ENCODE data around the gene SUMO1. TPM values are rescaled to one million over a fixed set of nuclear protein-coding genes. Genes with fewer than 3 reads are reported as not detected.

The SUMO1 gene
- total RNA-seq, 1 experiment from 2014 or later = 137 TPM

GRCh38 chr2:202169832-202170424, 68.5 kb downstream of the SUMO1 start:
- no TSS peak for BruUV-seq (replicated peaks)
- no peaks in the 10 kb centered on the region for H3K27me3 ChIP-seq (replicated peaks; ENCODE audit: control insufficient read depth, insufficient read depth, low read length)
- no peak overlapping the region for H3K4me3 Mint-ChIP-seq (ENCODE audit: unreplicated experiment)
- no peaks in the 10 kb centered on the region for H3K36me3 Mint-ChIP-seq (ENCODE audit: insufficient read depth, unreplicated experiment)
- peaks cover 12% of the 10 kb centered on the region for H3K4me1 ChIP-seq
- H3K4me3 ChIP-seq (ENCODE audit: low read depth, low read length) = no peak overlapping the region
- no peak overlapping the region for H3K27ac Mint-ChIP-seq (ENCODE audit: unreplicated experiment)
- no peaks in the 10 kb centered on the region for H3K9me3 Mint-ChIP-seq (ENCODE audit: unreplicated experiment)
- H3K4me1 Mint-ChIP-seq (ENCODE audit: low read depth, unreplicated experiment) = peaks cover 7% of the 10 kb centered on the region
- ChIA-PET POLR2A (no interaction called here), CTCF (no interaction called here)
- H3K27me3 Mint-ChIP-seq (ENCODE audit: insufficient read depth, unreplicated experiment) = no peaks in the 10 kb centered on the region
- intact Hi-C loops (cut with micrococcal nuclease; ENCODE audit: unreplicated experiment) = no loop called here
- no peaks in the 10 kb centered on the region for H3K36me3 ChIP-seq (ENCODE audit: control insufficient read depth, insufficient read depth, low read length)
- no peak for DNase-seq
- TF ChIP-seq CTCF (IDR thresholded peaks at IDR 0.05; ENCODE audit: insufficient read depth in 1 of 2, low read depth in 1 of 2, low read length in 1 of 2, severe bottlenecking in 1 of 2, unreplicated experiment in 1 of 2) = no peak
- H3K9me3 ChIP-seq = no peaks in the 10 kb centered on the region

- no peak for TF ChIP-seq CTCF (IDR thresholded peaks at IDR 0.05; ENCODE audit: insufficient read depth in 1 of 2, low read depth in 1 of 2, low read length in 1 of 2, severe bottlenecking in 1 of 2, unreplicated experiment in 1 of 2)
- H3K4me1 Mint-ChIP-seq (ENCODE audit: low read depth, unreplicated experiment) = peaks cover 15% of the 10 kb centered on the region
- ChIA-PET CTCF (interaction anchor here (0.7 kb wide), 1 partner anchor 309 kb away, joined by 3 read pairs; no protein-coding TSS in a partner anchor), POLR2A (no interaction called here)
- Histone ChIP-seq H3K9me3 (no peaks in the 10 kb centered on the region), H3K4me3 (ENCODE audit: low read depth, low read length) (no peak overlapping the region), H3K4me1 (peaks cover 20% of the 10 kb centered on the region), H3K36me3 (ENCODE audit: control insufficient read depth, insufficient read depth, low read length) (no peaks in the 10 kb centered on the region), H3K27me3 (replicated peaks; ENCODE audit: control insufficient read depth, insufficient read depth, low read length) (no peaks in the 10 kb centered on the region)
- no peaks in the 10 kb centered on the region for H3K27me3 Mint-ChIP-seq (ENCODE audit: insufficient read depth, unreplicated experiment)
- no peak overlapping the region for H3K4me3 Mint-ChIP-seq (ENCODE audit: unreplicated experiment)
- no peaks in the 10 kb centered on the region for H3K36me3 Mint-ChIP-seq (ENCODE audit: insufficient read depth, unreplicated experiment)
- no peaks in the 10 kb centered on the region for H3K9me3 Mint-ChIP-seq (ENCODE audit: unreplicated experiment)
- intact Hi-C loops (cut with micrococcal nuclease; ENCODE audit: unreplicated experiment) = no loop called here
- no peak overlapping the region for H3K27ac Mint-ChIP-seq (ENCODE audit: unreplicated experiment)
- BruUV-seq (replicated peaks) = no TSS peak
- DNase-seq = no peak
Observed at GRCh38 chr2:202169131-202169530, 69.3 kb downstream of the SUMO1 start.

- H3K4me1 Mint-ChIP-seq (ENCODE audit: low read depth, unreplicated experiment) = peaks cover 24% of the 10 kb centered on the region
- no peak overlapping the region for H3K27ac Mint-ChIP-seq (ENCODE audit: unreplicated experiment)
- Histone ChIP-seq H3K4me1 (peaks cover 24% of the 10 kb centered on the region), H3K4me3 (ENCODE audit: low read depth, low read length) (no peak overlapping the region), H3K9me3 (no peaks in the 10 kb centered on the region), H3K36me3 (ENCODE audit: control insufficient read depth, insufficient read depth, low read length) (no peaks in the 10 kb centered on the region), H3K27me3 (replicated peaks; ENCODE audit: control insufficient read depth, insufficient read depth, low read length) (no peaks in the 10 kb centered on the region)
- no peaks in the 10 kb centered on the region for H3K36me3 Mint-ChIP-seq (ENCODE audit: insufficient read depth, unreplicated experiment)
- H3K27me3 Mint-ChIP-seq (ENCODE audit: insufficient read depth, unreplicated experiment) = no peaks in the 10 kb centered on the region
- ChIA-PET POLR2A (no interaction called here), CTCF (no interaction called here)
- no peaks in the 10 kb centered on the region for H3K9me3 Mint-ChIP-seq (ENCODE audit: unreplicated experiment)
- BruUV-seq (replicated peaks) = no TSS peak
- H3K4me3 Mint-ChIP-seq (ENCODE audit: unreplicated experiment) = no peak overlapping the region
- intact Hi-C loops (cut with micrococcal nuclease; ENCODE audit: unreplicated experiment) = no loop called here
- DNase-seq = no peak
- no peak for TF ChIP-seq CTCF (IDR thresholded peaks at IDR 0.05; ENCODE audit: insufficient read depth in 1 of 2, low read depth in 1 of 2, low read length in 1 of 2, severe bottlenecking in 1 of 2, unreplicated experiment in 1 of 2)
Observed at GRCh38 chr2:202165945-202166344, 72.5 kb downstream of the SUMO1 start.

Measured in Caco-2 (cell line).